Camera-type eye (tissue), 1 donor: ENCODE measurements around the gene SLC13A1. TPM values are rescaled to one million over a fixed set of nuclear protein-coding genes. Genes with fewer than 3 reads are reported as not detected.

ENCODE experiments used
- total RNA-seq: library from RNA; depleted of rRNA; stranded (reverse); fragments of >200 nt; gene quantifications from one replicate; pipeline ENCODE4 v1.2.3, GENCODE V29; 2014

Gene SLC13A1
- total RNA-seq, result not detected

GRCh38 chr7:123199883-123200282, at the start of gene SLC13A1:
Gene SLC13A1 (minus strand): TSS chr7:123199969. CDS start chr7:123199946, 23 bp downstream.

Other genes starting within 250 kb of the SLC13A1 start
- gene TAS2R16, start 204.3 kb downstream of the SLC13A1 start, total RNA-seq, result not detected